GM12873 (cell line): ENCODE results near the gene KCNQ1.

ENCODE experiments used
- CTCF ChIP-seq: IDR thresholded peaks from 2 replicates; pipeline ENCODE4 v1.5.1; 2012; ENCODE audit warnings: low read depth, mild to moderate bottlenecking, moderate library complexity, low read length, control low read depth; ENCODE audit not compliant: insufficient read depth; ENCODE audit errors: missing control alignments

KCNQ1 gene

DNA sequence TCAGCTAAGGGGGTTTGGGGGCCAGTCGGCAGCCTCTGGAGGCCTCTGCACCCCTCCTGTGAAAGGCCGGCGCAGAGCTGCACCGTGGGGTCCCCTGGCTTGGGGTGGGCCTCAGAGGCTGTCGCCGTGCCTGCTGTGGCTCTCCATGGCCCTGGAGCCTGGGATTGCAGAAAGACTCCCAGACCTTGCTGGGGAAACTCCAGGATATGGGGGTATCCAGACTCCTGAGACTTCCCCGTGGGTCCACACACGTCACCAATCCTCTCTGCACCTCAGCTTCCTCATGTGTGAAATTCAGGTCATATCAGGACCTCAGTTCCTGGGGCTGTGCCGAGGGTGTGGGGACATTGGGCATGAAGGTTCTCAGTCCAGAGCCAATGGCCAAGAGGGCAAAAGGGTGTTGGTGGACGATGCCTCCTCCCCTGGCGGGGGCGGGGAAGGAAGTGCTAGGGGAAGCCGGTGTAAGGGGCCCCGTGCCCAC lies 97.1 kb downstream of the KCNQ1 start:
- TF ChIP-seq CTCF, result no peak

GRCh38 chr11:2542406-2542805 lies 97.6 kb downstream of the KCNQ1 start:
- no peak for TF ChIP-seq CTCF

DNA sequence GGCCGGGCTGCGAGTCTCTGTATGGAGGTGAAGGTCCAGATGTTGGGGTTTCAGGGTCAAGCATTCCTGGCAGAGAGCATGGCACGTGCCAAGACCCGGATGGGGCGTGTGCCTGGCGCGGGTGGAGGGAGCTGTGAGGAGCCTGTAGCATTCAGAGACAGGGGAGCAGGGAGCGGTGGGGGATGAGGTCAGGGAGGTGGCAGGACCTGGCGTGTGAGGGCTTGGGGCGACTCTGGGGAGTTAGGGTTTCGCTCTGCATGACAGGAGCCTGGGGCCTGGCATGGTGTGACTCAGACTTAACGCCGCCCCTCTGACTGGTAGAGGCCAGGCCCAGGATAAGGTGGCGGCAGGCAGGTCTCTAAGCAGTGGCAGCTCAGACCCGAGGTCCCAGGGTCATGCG lies 103.0 kb downstream of the KCNQ1 start:
- no peak for TF ChIP-seq CTCF

DNA sequence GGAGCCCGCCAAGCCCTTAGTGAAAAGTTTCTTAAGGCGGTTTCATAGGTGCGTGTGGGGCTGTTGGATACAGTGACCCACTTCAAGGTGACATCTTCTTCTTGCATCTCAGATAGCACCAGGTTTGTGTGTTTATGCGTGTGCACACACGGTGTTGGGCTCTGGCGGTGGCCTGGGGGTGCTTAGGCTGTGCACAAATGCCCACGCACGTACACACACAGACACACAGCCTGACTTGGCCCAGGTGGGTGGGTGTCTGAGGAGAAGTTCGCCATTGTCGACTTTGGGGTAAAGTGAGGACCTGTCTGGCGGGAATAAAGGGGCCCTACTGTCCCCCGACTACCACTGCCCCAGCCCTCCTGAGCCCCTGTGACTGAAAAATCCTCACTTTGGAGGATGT lies 103.8 kb downstream of the KCNQ1 start:
- TF ChIP-seq CTCF, result no peak

DNA sequence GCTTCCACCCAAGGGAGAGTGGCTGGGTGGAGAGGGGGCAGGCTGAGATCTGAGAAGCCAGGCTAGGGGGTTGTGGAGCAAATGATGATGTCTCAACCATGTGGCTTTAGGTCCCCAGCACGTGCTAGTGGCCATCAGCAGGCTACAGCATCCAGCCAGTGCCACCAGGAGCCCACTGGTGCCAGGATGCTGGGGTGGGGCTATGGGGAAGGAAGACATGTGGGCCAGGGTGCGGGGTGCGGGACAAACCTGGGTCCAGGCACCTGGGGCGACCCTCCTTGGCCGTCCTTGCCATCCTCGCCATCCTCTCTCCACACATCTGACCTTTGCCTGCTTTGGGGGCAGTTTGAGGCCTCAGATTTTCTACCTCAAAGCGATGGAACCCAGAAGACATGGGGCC lies 104.3 kb downstream of the KCNQ1 start:
- no peak for TF ChIP-seq CTCF

GRCh38 chr11:2549491-2549875 lies 104.7 kb downstream of the KCNQ1 start:
- TF ChIP-seq CTCF, result no peak

DNA sequence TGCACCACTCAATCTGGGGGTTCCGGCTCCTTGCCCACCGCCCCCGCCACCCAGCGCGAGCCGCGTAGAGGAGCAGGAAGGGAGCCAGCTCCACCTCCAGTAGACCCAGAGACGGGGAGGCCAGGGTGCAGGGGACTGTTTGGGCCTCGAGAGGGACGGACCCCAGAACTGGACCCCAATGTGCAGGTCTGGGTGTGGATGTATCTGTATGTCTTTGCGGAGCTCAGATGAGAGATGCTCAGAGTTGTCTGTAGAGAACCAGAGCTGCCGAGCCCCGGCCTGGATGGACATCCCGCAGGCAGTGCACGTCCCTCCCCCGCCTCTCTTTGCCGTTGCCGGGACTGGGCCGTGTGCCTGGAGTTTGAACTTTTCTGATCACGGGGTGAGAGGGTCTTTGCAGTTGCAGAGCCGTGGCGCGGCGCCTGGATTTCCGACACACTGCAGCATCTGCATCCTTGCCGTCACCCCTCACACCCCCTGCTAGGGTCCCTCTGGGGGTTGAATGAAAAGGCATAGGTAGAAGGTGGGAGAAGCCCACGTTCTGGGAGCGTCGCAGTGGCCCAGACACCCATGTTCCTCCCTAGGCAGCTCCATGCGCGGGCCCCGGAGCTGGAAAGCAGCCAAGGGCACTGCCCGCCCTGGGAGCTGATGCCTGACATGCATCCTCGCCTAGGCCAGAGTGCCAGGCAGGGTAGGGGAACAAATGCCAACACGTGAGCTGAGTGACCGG lies 105.2 kb downstream of the KCNQ1 start:
- TF ChIP-seq CTCF, result no peak
